MCF 10A (cell line): ENCODE data around the gene C12orf75. TPM values are rescaled to one million over a fixed set of nuclear protein-coding genes. Genes with fewer than 3 reads are reported as not detected.

ENCODE experiments used
- BruUV-seq: library from RNA; stranded (reverse); fragments of 400-500 nt; replicated peaks from 2 replicates; lab custom pipeline; 2021; lab: Mats Ljungman, UMichigan
- CTCF ChIA-PET: fragments of 300-600 bp; sonication (Branson Sonifier 250); formaldehyde crosslinking; extraction: SDS; loops from one replicate; lab custom pipeline; 2021; ENCODE audit warnings: antibody characterized with exemption, inconsistent platforms; lab: Yijun Ruan, JAX
- POLR2A ChIA-PET: fragments of 300-600, 350-650 bp; sonication (Branson Sonifier 250); formaldehyde crosslinking; extraction: SDS; loops from one replicate; lab custom pipeline; 2020; ENCODE audit warnings: antibody characterized with exemption, inconsistent platforms; lab: Yijun Ruan, JAX
- DNase-seq: peaks from one replicate; pipeline ENCODE4 v3.0.0-alpha.2; 2018; ENCODE audit not compliant: unreplicated experiment
- H3K27ac Mint-ChIP-seq: one replicate; pipeline ENCODE4 v1.8.0; 2022; ENCODE audit warnings: mild to moderate bottlenecking, low read depth, mixed read lengths; ENCODE audit not compliant: unreplicated experiment
- H3K27me3 Mint-ChIP-seq: one replicate; pipeline ENCODE4 v1.8.0; 2022; ENCODE audit warnings: mixed read lengths; ENCODE audit not compliant: insufficient read depth, unreplicated experiment
- H3K36me3 Mint-ChIP-seq: one replicate; pipeline ENCODE4 v1.8.0; 2022; ENCODE audit warnings: mild to moderate bottlenecking, moderate library complexity, mixed read lengths; ENCODE audit not compliant: insufficient read depth, unreplicated experiment
- H3K4me1 Mint-ChIP-seq: one replicate; pipeline ENCODE4 v1.8.0; 2022; ENCODE audit warnings: mixed read lengths; ENCODE audit not compliant: insufficient read depth, unreplicated experiment
- H3K4me3 Mint-ChIP-seq: one replicate; pipeline ENCODE4 v1.8.0; 2022; ENCODE audit warnings: mild to moderate bottlenecking, moderate library complexity, mixed read lengths; ENCODE audit not compliant: unreplicated experiment
- H3K9me3 Mint-ChIP-seq: one replicate; pipeline ENCODE4 v1.8.0; 2022; ENCODE audit warnings: mixed read lengths; ENCODE audit not compliant: unreplicated experiment
- CTCF ChIP-seq: fragments of 200-600 bp; IDR thresholded peaks from one replicate; pipeline ENCODE4 v1.8.0; 2022; ENCODE audit warnings: antibody characterized with exemption, mild to moderate bottlenecking; ENCODE audit not compliant: unreplicated experiment
- intact Hi-C: fragments of 100-400 bp; cut with micrococcal nuclease; formaldehyde crosslinking; loops from 2 replicates; pipeline ENCODE4 v1.14.1; 2022
- total RNA-seq: library from RNA; stranded (reverse); gene quantifications from 2 replicates; pipeline ENCODE4 v1.2.3, GENCODE V29; 2022

C12orf75 gene
- total RNA-seq, 1 experiment from 2014 or later: 53.6 TPM

DNA sequence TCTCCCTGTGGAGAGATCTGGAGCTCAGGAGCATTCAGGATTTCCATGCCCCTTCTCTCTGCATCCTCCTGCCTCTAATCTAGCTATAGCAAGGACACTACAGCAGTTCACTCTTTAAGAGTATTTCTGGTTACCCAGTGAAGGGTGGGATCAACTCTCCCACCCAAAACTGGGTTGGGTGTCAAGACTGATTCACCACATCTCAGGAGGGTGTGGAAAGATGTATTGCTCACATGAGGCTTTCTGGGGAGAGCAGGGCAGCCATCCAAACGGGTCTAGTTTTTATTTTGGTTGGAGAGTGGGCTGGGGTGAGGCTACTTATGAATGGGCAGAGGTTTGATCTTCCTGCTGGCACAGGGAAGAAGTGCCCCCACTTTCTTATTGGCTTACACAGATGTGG lies 18.6 kb downstream of the C12orf75 start:
- no TSS peak for BruUV-seq
- CTCF ChIA-PET: interaction anchor here (0.5 to 1.0 kb wide), 3 partner anchors 17 to 54 kb away, joined by 3 to 4 read pairs (median 3); no protein-coding TSS in a partner anchor
- H3K27ac Mint-ChIP-seq: no peak overlapping the region

GRCh38 chr12:105351523-105351922 lies 21.0 kb downstream of the C12orf75 start:
- DNase-seq: no peak
- BruUV-seq: no TSS peak
- no peak for TF ChIP-seq CTCF
- Mint-ChIP-seq H3K9me3 (no peaks in the 10 kb centered on the region), H3K27ac (no peak overlapping the region), H3K4me1 (peaks cover 8% of the 10 kb centered on the region), H3K4me3 (no peak overlapping the region), H3K36me3 (no peaks in the 10 kb centered on the region), H3K27me3 (no peaks in the 10 kb centered on the region)
- intact Hi-C loops: no loop called here
- ChIA-PET CTCF (no interaction called here), POLR2A (interaction anchor here (0.8 kb wide), 1 partner anchor 18 kb away, joined by 3 read pairs; no protein-coding TSS in a partner anchor)

More for the DNA sequence above, 18.6 kb downstream of the C12orf75 start:
- Mint-ChIP-seq H3K4me1 (no peaks in the 10 kb centered on the region), H3K27me3 (no peaks in the 10 kb centered on the region), H3K9me3 (no peaks in the 10 kb centered on the region), H3K36me3 (no peaks in the 10 kb centered on the region), H3K4me3 (no peak overlapping the region)
- no peak for TF ChIP-seq CTCF
- intact Hi-C loops: no loop called here
- DNase-seq: no peak
- POLR2A ChIA-PET: interaction anchor here (0.7 to 1.9 kb wide), 2 partner anchors 10 to 652 kb away, joined by 4 to 5 read pairs; no protein-coding TSS in a partner anchor

DNA sequence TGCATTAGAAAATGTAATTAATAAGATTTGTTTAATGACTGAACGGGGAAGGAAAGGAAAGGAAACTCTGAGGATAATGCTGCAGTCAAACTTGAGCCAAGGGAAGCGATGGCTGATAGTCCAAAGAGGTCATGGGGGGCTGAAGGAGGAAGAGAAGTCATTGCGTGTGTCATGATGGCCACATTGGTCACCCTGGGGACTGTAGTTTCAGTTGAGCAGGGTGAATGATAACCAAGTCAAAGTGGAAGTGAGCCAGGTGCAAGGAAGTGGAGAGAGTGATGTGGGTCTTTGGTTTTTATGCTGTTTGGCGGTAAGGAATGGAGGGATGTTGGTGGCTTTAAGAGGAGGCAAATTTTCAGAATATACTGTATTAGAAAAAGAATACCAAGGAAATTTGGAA lies 21.6 kb downstream of the C12orf75 start:
- CTCF ChIA-PET: interaction anchor here (1.2 kb wide), 1 partner anchor 93 kb away, joined by 3 read pairs; no protein-coding TSS in a partner anchor
- POLR2A ChIA-PET: no interaction called here
- DNase-seq: no peak
- intact Hi-C loops: no loop called here
- TF ChIP-seq CTCF: no peak
- H3K27me3 Mint-ChIP-seq: no peaks in the 10 kb centered on the region
- H3K4me3 Mint-ChIP-seq: no peak overlapping the region
- no peaks in the 10 kb centered on the region for H3K36me3 Mint-ChIP-seq
- no peak overlapping the region for H3K27ac Mint-ChIP-seq
- H3K9me3 Mint-ChIP-seq: no peaks in the 10 kb centered on the region
- peaks cover 9% of the 10 kb centered on the region for H3K4me1 Mint-ChIP-seq
- BruUV-seq: no TSS peak

GRCh38 chr12:105352940-105353635 lies 22.6 kb downstream of the C12orf75 start:
- TF ChIP-seq CTCF: no peak
- H3K4me3 Mint-ChIP-seq: no peak overlapping the region
- peaks cover 16% of the 10 kb centered on the region for H3K4me1 Mint-ChIP-seq
- no peak overlapping the region for H3K27ac Mint-ChIP-seq
- CTCF ChIA-PET: interaction anchor here (0.6 to 1.8 kb wide), 3 partner anchors 19 to 1005 kb away, joined by 3 to 4 read pairs (median 3); no protein-coding TSS in a partner anchor
- H3K36me3 Mint-ChIP-seq: no peaks in the 10 kb centered on the region
- BruUV-seq: no TSS peak
- intact Hi-C loops: no loop called here
- no peaks in the 10 kb centered on the region for H3K27me3 Mint-ChIP-seq
- POLR2A ChIA-PET: interaction anchor here (0.7 to 2.0 kb wide), 3 partner anchors 17 to 117 kb away, joined by 3 to 7 read pairs (median 4); partner anchors contain the start of gene APPL2
- peak; percentile 47 for DNase-seq
- no peaks in the 10 kb centered on the region for H3K9me3 Mint-ChIP-seq
